Astrocyte of the spinal cord (primary cell): Measurements from ENCODE around the gene TMEM115.

ENCODE experiments used
- DNase-seq: peaks from one replicate; pipeline ENCODE4 v3.0.0; 2011; ENCODE audit warnings: low read depth, low spot score
- H3K4me3 ChIP-seq: 2 replicates; pipeline ENCODE4 v1.5.1; 2011; ENCODE audit warnings: low read depth, mild to moderate bottlenecking, low read length, moderate library complexity
- in situ Hi-C: cut with HindIII; loops from 2 replicates; pipeline ENCODE4 v1.10.0; 2017; ENCODE audit warnings: low sequenced_read_pairs
- TF ChIP-seq, protein P1 (sequence below): IDR thresholded peaks from 2 replicates; pipeline ENCODE4 v1.5.1; 2012; ENCODE audit warnings: low read depth, mild to moderate bottlenecking, low read length, inconsistent platforms

The TMEM115 gene

DNA sequence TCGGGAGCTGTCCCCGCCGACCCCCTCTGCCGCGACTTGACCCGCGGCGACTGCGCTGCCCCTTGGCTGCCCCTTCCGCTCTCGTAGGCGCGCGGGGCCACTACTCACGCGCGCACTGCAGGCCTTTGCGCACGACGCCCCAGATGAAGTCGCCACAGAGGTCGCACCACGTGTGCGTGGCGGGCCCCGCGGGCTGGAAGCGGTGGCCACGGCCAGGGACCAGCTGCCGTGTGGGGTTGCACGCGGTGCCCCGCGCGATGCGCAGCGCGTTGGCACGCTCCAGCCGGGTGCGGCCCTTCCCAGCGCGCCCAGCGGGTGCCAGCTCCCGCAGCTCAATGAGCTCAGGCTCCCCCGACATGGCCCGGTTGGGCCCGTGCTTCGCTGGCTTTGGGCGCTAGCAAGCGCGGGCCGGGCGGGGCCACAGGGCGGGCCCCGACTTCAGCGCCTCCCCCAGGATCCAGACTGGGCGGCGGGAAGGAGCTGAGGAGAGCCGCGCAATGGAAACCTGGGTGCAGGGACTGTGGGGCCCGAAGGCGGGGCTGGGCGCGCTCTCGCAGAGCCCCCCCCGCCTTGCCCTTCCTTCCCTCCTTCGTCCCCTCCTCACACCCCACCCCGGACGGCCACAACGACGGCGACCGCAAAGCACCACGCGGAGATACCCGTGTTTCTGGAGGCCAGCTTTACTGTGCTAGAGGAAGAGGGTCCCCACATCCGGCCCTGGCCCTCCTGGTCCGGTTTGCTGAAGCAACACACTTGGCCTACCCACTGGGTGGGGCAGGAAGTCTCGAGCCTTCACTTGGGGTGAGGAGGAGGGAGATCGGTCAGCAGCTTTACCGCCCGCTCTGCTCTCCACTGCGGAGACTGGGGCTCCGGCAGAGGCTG is 18.6 kb downstream of the TMEM115 start, which contains the start of gene RASSF1:
Gene RASSF1, minus strand, starts transcription at position 389 of the 882 bp plus-strand sequence. Its CDS starts 31 bp downstream, at position 358.
- H3K4me3 ChIP-seq: peak within 1 kb of the TSS; percentile 31
- TF ChIP-seq, protein P1, sequence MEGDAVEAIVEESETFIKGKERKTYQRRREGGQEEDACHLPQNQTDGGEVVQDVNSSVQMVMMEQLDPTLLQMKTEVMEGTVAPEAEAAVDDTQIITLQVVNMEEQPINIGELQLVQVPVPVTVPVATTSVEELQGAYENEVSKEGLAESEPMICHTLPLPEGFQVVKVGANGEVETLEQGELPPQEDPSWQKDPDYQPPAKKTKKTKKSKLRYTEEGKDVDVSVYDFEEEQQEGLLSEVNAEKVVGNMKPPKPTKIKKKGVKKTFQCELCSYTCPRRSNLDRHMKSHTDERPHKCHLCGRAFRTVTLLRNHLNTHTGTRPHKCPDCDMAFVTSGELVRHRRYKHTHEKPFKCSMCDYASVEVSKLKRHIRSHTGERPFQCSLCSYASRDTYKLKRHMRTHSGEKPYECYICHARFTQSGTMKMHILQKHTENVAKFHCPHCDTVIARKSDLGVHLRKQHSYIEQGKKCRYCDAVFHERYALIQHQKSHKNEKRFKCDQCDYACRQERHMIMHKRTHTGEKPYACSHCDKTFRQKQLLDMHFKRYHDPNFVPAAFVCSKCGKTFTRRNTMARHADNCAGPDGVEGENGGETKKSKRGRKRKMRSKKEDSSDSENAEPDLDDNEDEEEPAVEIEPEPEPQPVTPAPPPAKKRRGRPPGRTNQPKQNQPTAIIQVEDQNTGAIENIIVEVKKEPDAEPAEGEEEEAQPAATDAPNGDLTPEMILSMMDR: no peak
- DNase-seq: no peak
- in situ Hi-C loops: no loop called here

DNA sequence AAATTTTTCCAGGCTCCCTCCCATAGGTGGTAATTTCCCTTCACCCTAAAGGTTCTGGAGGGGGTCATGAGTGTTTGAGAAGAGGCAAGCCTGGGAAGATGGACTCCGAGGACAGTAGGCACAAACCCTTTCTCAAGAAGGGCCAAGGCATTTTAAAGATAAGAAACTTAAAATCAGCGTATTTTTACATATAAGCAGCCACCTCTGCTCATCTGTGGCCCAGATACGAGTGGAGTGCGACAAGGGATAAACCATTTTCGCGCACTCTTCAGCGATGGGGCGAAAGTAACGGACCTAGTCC is 19.2 kb downstream of the TMEM115 start:
- in situ Hi-C loops: no loop called here
- peak overlapping the region; percentile 31 for H3K4me3 ChIP-seq
- no peak for DNase-seq
- TF ChIP-seq, protein P1: no peak

DNA sequence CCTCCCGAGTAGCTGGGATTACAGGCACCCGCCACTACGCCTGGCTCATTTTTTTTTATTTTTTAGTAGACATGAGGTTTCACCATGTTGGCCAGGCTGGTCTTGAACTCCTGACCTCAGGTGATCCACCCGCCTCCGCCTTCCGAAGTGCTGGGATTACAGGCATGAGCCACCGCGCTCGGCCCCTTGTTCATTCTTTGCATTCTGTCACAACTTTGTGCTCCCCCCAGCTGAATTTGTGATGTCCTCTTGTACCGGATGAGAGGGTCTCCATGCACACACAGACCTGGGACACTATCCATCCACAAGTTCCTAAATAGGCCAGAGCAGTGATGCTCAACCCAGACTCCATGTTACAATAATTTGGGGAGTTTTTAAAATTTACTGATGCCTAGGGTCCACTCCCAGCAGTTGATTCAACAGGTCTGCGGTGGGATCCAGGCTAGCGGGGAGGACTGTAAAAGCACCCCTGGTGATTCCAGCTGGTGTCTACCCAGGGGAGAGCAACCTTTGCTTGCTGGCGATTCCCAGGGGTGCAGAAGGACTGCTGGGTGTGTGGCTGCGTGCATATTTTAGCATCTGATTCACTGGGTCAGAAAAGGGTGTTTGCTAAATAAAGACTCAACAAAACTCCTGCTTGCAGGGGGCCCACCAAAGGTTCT is 19.7 kb downstream of the TMEM115 start:
- in situ Hi-C loops: no loop called here
- TF ChIP-seq, protein P1: no peak
- DNase-seq: peak; percentile 22
- H3K4me3 ChIP-seq: peak overlapping the region; percentile 31

DNA sequence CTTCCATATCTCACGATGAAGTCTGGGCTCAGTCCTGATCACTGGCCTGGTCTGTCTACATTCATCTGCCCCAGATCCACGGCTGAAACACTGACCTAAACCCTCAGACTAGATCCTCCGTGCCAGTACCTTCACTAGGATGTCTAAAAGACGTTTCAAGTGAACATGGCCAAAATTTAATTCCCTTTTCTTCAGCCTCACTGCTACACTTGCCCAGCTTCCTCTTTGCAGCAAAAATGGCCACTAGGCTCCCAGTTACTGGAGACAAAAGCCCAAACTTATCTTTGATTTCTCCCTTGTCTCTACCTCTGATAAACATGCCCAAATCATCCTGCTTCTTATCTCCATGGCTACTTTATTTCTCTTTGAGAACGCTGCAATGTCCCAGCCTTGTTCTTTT is 20.4 kb downstream of the TMEM115 start:
- DNase-seq: no peak
- TF ChIP-seq, protein P1: no peak
- in situ Hi-C loops: no loop called here
- no peak overlapping the region for H3K4me3 ChIP-seq

DNA sequence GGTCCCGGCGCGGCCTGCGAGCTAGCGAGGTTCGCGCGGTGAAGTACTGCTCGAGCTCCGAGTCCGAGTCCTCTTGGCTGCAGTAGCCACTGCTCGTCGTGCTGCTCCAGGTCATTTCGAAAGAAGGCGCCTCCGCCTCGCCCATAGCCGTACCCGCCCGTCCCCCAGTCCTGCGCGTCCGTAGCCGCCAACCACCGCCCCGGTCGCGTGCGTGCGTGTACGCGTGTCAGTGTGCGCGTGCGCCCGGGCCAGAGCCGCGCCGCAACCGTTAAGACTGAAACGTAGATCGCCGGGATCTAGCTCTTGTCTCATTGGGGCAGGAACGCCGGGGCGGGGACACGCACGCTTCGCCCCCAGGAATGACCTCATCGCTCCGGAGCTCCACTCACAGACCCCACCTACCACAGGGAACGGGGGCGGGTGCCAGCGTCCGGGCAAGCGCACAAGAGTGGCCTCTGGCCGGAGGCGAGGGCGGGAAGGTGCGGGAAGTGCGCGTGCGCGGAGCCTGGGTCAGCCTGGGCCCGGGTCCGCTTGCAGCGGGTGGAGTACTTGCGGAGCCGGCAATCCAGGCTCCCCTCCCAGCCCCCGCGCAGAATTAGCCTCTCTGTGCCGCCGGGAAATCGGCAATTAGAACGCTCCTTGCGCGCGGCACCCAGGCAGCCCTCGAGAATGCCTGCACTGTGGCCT is 22.0 kb downstream of the TMEM115 start:
- DNase-seq: peak; percentile 100
- in situ Hi-C loops: no loop called here
- TF ChIP-seq, protein P1: no peak

DNA sequence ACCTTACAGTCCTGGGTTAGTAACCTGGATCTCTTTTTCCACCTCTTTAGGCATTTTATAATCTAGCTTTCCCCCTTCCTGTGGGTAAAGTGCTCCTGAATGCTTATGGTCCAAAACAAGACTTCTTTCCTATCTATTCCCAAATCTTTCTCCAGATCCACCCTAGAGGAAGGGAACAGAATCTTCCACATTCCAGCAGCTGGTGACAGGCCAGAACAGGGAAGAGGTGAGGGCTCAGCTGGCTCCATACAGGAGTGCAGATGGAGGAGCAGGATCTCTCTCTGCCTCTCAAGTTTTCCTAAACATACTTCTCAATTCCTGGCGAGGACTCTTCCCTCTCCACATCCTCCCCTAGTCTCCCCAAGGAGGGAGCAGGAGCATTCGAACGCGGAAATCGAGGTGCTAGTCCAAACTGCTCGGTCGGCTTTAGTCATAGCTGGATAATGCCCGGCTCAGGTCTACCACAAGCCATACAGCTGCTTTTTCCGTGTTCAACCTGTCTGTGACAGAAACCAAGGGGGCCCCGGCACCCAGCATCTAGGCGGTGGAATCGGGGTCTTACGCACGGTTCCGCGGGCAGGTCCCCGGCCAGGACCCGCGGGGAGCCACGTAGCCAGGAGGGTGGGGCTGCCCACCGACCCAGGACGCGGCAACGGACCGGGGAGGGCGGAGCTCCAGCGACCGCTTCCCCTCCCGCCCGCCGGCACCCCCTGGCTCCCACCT is 22.7 kb downstream of the TMEM115 start:
- in situ Hi-C loops: no loop called here
- no peak for DNase-seq
- peak overlapping the region; percentile 60 for H3K4me3 ChIP-seq
- TF ChIP-seq, protein P1: no peak

More for the DNA sequence above, 22.0 kb downstream of the TMEM115 start:
- peak overlapping the region; percentile 60 for H3K4me3 ChIP-seq
